SIG-M5 treated with dmso at 0.1 percent for 504 hours (cell line): ENCODE results near the gene SYNGR3.
A peak's percentile ranks its signal among the peaks of the same experiment; 100 is the strongest.

Experiments
- DNase-seq: peaks from one replicate; lab custom pipeline; 2025; ENCODE audit not compliant: unreplicated experiment; lab: John Stamatoyannopoulos, UW

SYNGR3 gene

DNA sequence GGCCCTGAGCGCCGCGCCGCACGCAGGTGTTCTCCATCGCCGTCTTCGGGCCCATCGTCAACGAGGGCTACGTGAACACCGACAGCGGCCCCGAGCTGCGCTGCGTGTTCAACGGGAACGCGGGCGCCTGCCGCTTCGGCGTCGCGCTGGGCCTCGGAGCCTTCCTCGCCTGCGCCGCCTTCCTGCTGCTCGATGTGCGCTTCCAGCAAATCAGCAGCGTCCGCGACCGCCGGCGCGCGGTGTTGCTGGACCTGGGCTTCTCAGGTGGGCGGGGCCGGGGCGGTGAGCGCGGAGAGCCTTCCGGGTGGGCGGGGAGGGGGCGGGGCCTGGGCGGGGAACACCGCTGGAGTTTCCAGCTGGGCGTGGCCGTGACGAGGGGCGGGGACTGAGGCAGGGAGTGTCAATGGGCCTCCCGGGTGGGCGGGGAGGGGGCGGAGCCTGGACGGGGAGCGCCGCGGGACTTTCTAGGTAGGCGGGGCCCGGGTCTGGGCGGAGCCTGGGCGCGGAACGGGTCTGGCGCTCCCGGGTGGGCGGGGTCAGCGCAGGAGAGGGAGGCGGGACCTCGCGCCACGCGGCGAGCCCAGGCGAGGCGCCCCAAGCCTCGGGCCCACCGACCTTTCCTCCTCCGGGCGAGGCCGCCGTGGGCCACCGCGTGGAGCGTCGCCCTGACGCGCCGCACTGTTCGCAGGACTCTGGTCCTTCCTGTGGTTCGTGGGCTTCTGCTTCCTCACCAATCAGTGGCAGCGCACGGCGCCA, 2.4 kb downstream of the SYNGR3 start:
- peak; percentile 76 for DNase-seq

DNA sequence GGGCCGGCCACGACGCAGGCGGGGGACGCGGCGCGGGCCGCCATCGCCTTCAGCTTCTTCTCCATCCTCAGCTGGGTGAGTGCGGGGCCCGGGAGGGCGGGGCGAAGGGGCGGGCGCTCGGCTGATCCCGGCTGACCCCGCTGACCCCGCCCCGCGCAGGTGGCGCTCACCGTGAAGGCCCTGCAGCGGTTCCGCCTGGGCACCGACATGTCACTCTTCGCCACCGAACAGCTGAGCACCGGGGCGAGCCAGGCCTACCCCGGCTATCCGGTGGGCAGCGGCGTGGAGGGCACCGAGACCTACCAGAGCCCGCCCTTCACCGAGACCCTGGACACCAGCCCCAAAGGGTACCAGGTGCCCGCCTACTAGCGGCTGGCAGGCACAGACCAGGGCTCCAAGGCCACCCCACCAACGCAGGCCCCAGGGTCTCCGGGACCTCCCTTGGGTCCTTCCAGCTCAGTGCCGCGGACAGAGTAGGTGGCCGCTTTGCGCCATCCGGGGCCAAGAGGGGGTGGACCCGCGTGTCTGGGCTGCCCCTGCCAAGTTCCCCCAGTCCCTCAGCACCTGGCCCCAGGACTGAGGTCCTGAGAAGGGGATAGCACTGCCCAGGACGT, 3.0 kb downstream of the SYNGR3 start:
- no peak for DNase-seq

DNA sequence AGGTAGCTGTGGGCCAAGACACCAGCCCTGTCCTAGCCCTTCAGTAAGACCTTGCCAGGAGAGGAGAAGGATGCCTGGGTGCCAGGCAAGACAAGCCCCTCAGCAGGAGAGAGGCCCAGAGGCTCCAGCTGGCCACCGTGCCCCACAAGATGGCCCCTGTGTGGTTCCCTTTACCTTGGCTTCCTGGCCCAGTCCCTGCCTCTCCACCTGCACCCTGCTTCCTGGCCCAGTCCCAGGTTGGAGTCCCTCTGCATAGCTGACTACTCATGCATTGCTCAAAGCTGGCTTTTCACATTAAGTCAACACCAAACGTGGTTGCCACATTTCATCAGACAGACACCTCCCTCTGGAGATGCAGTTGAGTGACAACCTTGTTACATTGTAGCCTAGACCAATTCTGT, 4.0 kb downstream of the SYNGR3 start:
- DNase-seq, result peak; percentile 42

DNA sequence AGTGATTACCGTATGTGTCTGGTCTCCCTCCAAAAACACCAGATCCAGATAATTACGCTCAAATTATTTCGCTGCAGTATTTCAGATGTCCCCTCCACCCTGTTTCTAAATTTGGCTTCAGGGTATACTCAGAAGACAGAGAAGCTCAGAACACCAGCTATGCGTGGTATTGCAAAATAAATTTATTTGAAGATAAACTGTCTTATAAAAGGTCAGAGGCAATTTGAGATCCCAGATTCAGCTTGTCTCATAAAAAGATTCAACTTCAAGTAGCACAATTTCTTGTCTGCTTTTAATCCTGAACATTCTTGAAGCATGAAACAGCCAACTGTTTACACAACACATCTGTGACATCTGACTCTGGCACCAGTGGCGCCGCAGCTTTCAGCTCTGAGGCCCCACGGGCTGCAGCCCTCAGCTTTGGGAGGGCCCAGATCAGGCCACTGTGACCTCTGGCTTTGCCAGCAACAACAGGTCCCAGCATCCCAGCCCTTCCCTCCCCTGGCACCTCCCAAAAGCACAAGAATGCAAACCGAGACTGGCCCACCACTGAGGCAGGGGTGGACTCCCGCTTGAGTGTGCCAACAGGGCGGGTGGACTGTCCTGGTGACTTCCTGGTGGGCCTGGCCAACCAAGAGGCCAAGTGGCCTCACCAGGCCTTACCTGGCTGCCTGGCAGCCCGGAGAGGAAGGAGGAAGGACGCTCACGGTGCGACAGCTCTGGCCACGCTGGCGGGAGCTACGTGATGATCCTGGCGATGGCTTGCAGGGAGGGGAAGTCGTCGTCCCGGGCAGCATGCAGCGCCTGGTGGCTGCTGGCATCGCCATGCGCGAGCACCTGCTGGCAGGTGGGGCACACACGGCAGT, 8.0 kb downstream of the SYNGR3 start:
- no peak for DNase-seq

DNA sequence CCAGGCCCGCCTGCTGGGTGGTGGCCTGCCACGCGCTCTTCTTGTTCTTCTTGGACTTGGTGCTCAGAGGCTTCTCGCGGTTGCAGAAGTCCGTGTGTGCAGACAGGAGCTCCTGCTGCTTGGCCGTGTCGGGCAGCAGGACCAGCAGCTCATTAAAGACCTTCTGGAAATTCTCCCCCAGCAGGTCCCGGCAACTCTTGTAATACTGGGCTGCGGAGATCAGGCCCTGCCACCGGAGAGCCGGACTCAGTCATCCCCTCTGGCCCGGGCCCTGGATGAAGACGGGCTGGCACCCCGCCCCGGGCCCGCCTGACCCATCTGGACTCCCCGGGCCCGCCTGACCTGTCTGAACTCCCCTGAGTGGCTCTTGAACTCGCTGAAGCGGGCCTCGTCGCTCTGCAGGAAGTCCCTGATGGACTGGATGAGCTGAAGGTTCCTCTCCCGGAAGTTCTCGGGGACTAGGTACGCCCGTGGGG, 8.6 kb downstream of the SYNGR3 start:
- no peak for DNase-seq

DNA sequence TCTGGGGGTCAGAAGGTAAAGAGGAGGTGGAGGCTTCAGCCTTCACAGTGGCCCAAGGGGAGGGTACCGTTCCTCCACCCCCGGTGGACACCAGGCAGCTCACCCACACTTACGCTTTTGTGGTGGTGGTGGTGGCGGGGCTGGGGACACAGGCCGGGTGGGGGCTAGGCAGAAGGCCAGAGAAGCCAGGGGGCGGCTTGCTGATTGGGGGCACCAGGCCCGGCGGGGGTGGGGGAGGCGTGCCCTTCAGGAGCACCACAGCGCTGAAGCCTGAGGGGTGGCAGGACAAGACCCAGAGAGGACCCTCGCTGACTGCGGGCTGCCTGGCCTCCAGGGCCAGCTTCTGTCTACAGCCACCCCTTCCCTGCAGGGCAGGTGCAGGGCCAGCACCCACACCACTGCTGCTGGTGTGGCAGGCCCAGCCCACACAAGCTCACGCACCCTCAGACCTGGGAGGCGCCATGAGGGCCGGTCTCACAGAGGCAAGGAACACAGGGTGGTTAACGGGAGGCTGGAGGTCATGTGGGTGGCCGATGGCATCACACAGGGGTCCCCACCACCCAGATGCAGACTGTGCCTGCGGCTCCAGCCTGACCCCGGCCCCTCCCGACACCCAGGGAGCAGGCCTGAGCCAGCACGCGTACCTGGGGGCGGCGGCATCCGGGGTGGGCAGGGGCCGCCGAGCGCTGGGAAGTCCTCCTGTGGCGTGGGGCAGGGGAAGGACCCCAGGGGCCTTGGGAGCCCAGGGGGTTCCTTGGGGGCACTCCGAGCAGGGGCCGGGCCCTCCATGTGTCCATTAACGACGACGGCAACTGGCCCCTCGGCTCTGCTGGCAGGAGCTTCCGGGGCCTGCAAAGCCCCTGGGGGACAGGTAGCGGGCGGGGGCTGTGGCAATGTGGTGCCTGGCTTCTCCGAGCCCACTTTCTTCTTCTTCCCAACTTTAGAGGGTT, 9.4 kb downstream of the SYNGR3 start:
- no peak for DNase-seq

DNA sequence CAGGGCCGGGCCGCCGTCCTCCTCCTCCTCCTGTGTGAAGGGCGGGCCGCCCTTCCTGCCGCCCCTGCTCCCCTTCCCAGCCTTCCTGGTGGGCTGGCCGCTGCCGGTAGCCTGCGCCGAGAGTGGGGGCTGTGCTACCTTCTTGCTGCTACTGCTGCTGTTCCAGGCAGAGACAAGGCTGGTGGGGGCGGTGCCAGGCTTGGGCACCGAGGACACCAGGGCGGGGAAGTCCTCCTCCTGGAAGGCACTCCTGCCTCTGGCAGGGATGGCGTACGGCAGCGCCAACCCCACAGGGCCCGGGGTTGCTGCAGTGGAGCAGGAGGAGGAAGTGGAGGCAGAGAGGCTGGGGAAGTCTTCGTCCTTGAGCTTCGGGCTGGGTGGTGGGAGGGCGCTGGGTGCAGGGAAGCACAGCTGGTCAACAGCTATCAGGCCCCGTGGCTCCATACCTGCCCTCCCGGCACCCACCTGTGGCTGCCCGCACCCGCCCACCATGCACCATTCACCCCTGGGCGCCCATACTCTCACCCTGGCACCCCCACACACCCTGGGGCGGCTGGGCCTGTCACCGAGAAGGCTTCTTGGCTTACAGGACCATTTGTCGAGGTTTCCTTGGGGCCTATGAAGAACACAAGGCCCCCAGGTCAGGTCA, 10.2 kb downstream of the SYNGR3 start:
- DNase-seq, result no peak

DNA sequence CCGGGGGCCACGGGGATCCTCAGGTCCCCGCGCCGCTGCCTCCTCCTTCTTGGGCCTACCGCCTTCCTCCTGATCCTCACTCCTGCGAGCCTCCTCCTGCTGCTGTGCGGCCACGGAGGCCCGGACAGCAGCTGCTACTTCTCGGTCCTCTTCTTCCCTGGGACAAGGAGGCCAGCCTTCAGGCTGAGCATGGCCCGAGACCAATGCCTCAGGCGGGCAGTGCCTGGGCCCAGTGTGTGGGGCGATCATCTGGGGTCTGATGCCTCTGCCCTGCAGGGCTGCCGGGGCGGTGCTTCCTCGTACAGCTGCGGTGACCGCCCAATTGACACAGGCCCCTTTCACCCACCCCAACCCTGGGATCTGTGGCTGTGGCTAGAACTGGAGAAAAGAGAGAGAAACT, 11.3 kb downstream of the SYNGR3 start:
- DNase-seq, result no peak

DNA sequence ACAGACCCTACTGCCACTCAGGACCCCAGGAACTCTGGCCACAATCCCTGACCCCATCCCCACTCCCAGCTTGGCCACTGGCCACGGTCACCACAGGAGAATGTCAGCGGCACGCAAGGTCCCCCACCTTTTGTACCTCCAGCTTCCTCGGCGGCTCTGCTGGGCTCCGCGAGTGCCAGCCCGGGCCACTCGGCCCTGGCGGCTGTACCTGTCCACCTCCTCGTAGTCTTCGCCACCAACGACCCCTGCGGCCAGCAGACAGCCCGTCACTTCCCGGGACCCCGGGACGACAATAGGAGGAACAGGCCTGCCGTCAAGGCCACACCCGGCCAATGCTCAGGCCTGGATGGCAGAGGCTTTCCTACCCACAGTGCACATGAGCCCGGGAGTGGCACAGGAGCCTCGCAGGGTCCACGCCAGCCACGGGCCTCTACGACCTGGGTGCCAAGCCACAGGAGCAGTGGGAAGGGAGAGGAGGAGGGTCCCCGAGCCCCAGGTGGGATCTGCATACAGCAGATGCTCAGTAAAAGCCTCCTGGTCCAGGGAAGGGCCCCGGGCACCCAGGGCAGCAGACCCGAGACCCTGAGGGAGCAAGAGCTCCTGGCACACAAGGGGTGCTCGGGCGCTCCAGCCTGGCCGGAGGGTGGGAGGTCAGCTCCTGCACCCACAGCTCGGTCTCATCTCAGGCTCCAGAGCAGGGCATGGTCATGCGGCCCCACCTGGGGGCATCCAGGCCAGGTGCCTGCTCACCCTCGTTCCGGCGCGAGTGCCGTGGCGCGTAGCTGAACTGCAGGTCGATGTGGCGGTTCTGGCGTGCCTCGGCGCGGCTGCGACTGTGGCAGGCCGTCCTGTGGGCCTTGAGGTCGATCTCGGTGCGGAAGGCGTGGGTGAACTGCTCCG, 11.9 kb downstream of the SYNGR3 start:
- DNase-seq, result no peak

DNA sequence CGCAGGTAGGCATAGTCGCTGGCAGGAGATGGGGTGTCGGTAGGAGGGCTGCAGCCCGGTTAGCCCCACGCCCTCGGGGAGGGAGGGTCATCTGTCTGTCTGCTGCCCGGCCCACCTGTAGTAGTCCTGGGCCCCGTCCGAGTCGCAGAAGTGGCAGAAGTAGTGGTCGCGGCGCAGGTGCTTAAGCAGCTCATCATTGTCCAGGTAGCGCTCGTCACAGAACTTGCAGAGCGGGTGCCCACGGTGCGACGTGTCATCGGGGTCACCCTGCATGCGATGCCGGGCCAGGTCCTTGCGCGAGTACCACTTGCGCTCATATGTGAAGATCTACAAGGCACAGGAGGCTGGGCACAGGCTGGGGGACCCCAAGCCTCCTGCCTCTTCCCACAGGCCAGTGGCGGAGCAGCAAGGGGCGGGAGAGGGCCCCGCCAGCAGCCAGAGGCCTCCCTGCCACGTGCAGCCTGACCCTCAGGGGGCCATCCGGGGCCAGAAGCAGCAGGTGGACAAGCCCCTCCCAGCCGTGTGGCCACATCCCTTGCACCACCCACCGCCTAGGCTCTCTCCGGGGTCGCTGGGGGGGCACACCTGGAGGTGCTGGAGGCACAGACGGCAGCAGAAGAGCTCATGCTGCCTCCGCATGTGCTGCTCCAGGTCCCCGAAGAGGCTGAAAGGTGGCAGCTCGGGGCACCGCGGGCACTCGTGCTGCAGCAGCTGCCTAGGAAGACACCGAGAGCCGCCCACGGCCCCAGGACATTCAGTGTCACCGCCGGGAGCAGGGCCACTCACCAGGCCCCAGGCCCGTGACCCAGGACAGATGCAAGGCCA, 12.8 kb downstream of the SYNGR3 start:
- DNase-seq, result no peak

DNA sequence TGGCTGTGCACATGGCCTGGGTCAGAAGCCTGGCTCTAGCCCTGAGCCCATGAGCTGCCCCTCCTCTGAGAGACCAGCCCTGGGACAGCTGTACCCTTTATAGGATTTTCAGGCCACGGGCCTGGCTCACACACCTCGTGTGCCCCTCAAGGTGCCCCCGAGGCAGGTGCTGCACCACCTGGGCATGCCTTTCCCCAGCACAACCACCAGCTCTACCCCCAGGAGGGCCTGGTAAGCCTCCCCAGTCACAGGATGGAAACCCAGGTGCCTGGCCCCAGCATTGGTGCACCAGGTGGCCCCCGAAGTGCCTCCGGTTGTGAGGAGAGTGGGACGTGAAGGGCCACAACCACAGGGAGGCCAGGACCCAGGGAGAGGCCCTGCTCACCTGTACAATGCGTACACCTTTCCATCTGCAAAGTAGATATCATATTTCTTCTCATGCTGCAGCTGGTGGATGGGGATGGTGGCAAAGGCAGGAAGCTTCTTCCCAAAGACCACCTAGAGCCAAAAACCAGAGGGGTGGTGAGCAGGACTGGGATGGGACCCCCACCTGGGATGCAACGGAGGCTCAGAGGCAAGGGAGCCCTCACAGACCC, 13.6 kb downstream of the SYNGR3 start:
- no peak for DNase-seq

DNA sequence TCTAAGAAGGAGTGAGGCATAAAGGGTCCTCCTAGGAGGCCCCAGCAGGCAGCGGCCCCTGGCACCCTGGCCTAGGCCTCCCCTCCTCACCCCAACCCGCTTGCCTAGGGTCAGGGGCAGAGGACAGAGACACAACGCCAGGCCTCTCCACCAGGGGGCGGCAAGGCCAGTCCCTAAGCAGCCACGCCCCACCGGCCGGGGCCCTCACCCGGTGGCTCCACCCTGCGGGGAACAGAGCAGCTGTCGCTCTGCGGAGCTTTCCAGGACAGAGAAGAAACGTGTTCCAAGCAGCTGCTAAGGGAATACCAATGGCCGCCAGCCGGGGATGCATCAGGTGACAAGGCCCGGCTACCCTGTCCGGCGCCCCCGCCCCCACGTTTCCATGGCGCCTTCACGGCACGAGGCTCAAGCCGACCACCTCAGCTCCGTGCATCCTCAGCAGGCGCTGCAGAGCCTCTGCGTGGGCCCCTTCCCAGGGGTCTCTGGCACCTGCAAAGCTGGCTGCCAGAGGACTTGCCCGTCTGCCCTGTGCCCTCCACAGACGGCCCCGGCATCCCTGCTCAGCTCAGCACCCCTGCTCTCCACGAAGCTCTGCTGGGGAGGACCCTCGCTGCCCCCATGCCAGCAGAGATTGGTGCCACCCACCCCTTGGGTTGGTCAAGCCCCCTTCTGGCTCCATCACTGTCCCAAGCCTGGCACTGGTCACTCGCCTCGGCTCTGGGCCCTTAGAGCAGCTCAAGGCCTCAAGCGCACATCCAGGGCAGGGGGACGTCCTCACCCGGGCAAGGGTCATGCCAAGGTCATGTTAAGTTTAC, 14.3 kb downstream of the SYNGR3 start:
- peak; percentile 85 for DNase-seq

DNA sequence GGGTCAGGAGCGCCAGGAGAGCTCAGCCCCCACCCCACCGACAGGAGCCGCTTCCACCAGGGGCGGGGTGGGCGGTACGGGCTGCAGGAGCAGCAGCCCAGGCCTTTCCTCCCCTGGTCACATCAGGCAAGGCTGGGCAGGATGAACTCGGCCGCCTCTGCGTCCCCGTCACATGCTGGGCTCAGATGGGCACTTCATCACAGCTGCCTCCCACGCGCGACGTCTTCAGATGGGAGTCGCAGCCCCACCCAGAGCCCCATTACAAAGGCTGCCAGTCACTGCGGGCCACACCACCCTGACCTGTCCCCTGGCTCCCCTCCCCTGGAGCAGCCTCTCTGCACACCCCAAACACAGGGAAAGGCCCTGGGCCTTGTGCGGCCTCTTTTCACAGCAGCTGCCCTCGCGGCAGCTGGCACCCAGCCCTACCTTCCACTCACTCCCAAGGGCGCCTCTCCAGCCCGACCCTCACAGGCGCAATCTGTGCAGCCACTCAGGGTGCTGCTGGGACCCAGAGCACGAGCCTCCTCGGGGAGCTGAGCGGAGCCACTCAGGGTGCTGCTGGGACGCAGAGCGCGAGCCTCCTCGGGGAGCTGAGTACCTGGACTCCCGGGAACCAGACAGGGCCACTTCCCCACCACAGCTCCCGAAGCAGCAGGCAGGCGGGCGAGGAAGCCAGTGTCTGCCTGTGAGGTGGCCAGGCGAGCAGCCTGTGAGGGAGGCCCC, 15.2 kb downstream of the SYNGR3 start:
- DNase-seq, result no peak

DNA sequence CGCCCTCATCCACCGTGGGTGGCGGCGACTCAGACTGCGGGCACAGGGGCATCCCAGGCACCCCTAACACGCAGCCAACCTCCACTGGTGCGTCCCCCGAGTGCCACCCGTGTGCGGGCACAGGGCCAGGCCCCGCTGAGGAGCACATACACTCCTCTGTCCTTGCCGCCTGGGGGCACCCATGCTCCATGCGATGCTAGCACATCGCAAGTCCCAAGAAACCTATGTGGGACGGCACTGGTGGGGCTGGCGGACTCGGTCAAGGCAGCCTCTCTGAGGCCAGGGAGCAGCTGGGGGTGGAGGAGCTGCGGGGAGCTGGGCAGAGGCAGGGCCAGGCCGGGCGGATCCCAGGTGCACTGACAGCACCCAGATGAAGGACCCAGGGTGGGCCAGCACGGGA, 15.9 kb downstream of the SYNGR3 start:
- no peak for DNase-seq

DNA sequence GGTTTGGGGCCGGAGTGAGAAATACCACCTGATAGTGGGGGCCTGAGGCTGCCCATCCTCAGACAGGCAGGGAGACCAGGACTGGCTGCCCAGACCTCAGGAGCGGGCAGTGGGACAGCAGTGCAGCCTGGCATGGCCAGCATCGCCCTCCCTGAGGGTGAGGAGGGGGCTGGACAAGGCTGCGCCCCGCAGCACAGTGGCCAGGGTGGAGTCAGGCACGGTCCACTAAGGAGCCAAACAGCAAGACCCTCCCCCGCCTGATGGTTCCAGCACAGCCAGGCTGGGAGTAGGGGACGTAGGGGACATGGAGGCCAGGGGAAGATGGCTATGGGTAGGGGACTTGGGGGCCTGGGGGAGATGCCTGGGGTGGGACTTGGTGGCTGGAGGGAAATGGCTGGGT, 16.5 kb downstream of the SYNGR3 start:
- DNase-seq, result no peak

DNA sequence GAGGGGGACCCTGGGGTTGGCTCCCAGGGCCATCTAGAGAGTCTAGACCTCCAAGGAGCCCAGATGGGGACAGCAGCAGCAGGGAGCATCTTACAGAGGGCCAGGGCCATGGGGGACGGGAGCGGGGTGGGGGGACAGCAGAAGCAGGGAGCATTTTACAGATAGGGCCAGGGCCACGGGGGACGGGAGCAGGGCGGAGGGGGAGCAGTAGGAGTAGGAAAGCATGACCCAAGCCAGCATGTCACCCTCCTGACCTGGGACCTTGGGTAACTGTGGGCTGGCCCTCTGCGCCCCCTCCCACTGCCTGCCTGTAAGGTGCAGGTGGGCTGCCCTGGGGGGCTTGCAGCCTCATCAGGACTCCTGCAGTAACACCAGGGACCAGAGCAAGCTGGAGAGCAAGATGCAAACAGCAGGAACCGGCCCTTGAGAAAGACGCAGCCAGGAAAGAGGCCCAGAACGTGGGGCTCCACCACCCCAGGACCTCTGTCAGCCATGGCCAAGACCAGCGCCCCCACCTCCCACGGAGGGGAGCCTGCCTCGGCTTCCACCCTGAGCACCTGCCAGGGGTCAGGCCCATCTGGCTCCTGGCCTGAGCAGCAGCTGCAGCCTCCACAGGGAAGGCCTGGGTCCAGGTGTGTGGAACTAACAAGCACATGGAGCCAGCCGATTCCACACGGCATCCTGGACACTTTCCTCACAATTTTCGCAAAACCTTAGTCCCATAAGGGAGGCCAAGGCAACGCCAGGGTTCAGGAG, 17.5 kb downstream of the SYNGR3 start:
- no peak for DNase-seq
